Measurements from ENCODE around the gene MBD5. TPM values are rescaled to one million over a fixed set of nuclear protein-coding genes. Genes with fewer than 3 reads are reported as not detected.
"Not testable (repeated sequence)": the region's sequence is repeated elsewhere in the genome, so short reads cannot be mapped to it uniquely, and the experiment has no call there.

Gene MBD5
- total RNA-seq: 25.0 and 28.0 TPM in 2 replicates

GRCh38 chr2:148021059-148021861 lies at the start of gene MBD5:
MBD5 (plus strand) TSS chr2:148021091.
- H3K4me1 Mint-ChIP-seq (ENCODE audit: low read depth): peaks cover 50% of the 10 kb centered on the region

GRCh38 chr2:147976102-147976501 lies 44.8 kb upstream of the MBD5 start:
- DNase-seq (ENCODE audit: low spot score): no peak
- intact Hi-C loops (cut with micrococcal nuclease): no loop called here
- Mint-ChIP-seq H3K27me3 (ENCODE audit: low read depth) (no peaks in the 10 kb centered on the region), H3K36me3 (ENCODE audit: low read depth) (peaks cover 4% of the 10 kb centered on the region), H3K9me3 (no peaks in the 10 kb centered on the region), H3K27ac (no peak overlapping the region), H3K4me1 (ENCODE audit: low read depth) (peaks cover 7% of the 10 kb centered on the region), H3K4me3 (ENCODE audit: low read depth) (no peak overlapping the region)

More at GRCh38 chr2:148021059-148021861, at the start of gene MBD5:
- intact Hi-C loops (cut with micrococcal nuclease): loop anchor here (2.0 to 10.0 kb wide), 6 partner anchors 179 to 1566 kb away; partner anchors contain the start of gene MMADHC
- Mint-ChIP-seq H3K36me3 (ENCODE audit: low read depth) (no peaks in the 10 kb centered on the region), H3K27me3 (ENCODE audit: low read depth) (no peaks in the 10 kb centered on the region), H3K27ac (peak within 1 kb of the TSS; percentile 93), H3K9me3 (no peaks in the 10 kb centered on the region), H3K4me3 (ENCODE audit: low read depth) (peak within 1 kb of the TSS; percentile 100)
- DNase-seq (ENCODE audit: low spot score): peak; percentile 55

GRCh38 chr2:147977679-147978078 lies 43.2 kb upstream of the MBD5 start:
- Mint-ChIP-seq H3K9me3 (no peaks in the 10 kb centered on the region), H3K27me3 (ENCODE audit: low read depth) (no peaks in the 10 kb centered on the region), H3K4me1 (ENCODE audit: low read depth) (peaks cover 8% of the 10 kb centered on the region), H3K36me3 (ENCODE audit: low read depth) (peaks cover 3% of the 10 kb centered on the region), H3K4me3 (ENCODE audit: low read depth) (no peak overlapping the region), H3K27ac (no peak overlapping the region)
- DNase-seq (ENCODE audit: low spot score): no peak
- intact Hi-C loops (cut with micrococcal nuclease): no loop called here

- H3K27me3 Mint-ChIP-seq (ENCODE audit: low read depth): no peaks in the 10 kb centered on the region
- no peaks in the 10 kb centered on the region for H3K36me3 Mint-ChIP-seq (ENCODE audit: low read depth)
- H3K4me3 Mint-ChIP-seq (ENCODE audit: low read depth): no peak overlapping the region
- no peak overlapping the region for H3K27ac Mint-ChIP-seq
- peaks cover 14% of the 10 kb centered on the region for H3K4me1 Mint-ChIP-seq (ENCODE audit: low read depth)
- no peak for DNase-seq (ENCODE audit: low spot score)
- intact Hi-C loops (cut with micrococcal nuclease): no loop called here
- H3K9me3 Mint-ChIP-seq: no peaks in the 10 kb centered on the region
Observed at GRCh38 chr2:147980940-147981528, 39.9 kb upstream of the MBD5 start.

- intact Hi-C loops (cut with micrococcal nuclease): no loop called here
- peaks cover 1% of the 10 kb centered on the region for H3K36me3 Mint-ChIP-seq (ENCODE audit: low read depth)
- H3K9me3 Mint-ChIP-seq: peaks cover 1% of the 10 kb centered on the region
- no peak for DNase-seq (ENCODE audit: low spot score)
- peaks cover 8% of the 10 kb centered on the region for H3K4me1 Mint-ChIP-seq (ENCODE audit: low read depth)
- H3K4me3 Mint-ChIP-seq (ENCODE audit: low read depth): no peak overlapping the region
- no peak overlapping the region for H3K27ac Mint-ChIP-seq
- H3K27me3 Mint-ChIP-seq (ENCODE audit: low read depth): no peaks in the 10 kb centered on the region
Observed at GRCh38 chr2:147989102-147989501, 31.8 kb upstream of the MBD5 start.

GRCh38 chr2:147989809-147990403 lies 31.0 kb upstream of the MBD5 start:
- no peaks in the 10 kb centered on the region for H3K27me3 Mint-ChIP-seq (ENCODE audit: low read depth)
- no peak for DNase-seq (ENCODE audit: low spot score)
- intact Hi-C loops (cut with micrococcal nuclease): loop anchor here (1.0 kb wide), 2 partner anchors 211 to 519 kb away; no protein-coding TSS in a partner anchor
- no peak overlapping the region for H3K4me3 Mint-ChIP-seq (ENCODE audit: low read depth)
- H3K27ac Mint-ChIP-seq: no peak overlapping the region
- peaks cover 7% of the 10 kb centered on the region for H3K36me3 Mint-ChIP-seq (ENCODE audit: low read depth)
- H3K4me1 Mint-ChIP-seq (ENCODE audit: low read depth): peaks cover 8% of the 10 kb centered on the region
- peaks cover 4% of the 10 kb centered on the region for H3K9me3 Mint-ChIP-seq

GRCh38 chr2:147994965-147995364 lies 25.9 kb upstream of the MBD5 start:
- peaks cover 12% of the 10 kb centered on the region for H3K4me1 Mint-ChIP-seq (ENCODE audit: low read depth)
- H3K27ac Mint-ChIP-seq; intact Hi-C loops (cut with micrococcal nuclease): not testable (repeated sequence)

GRCh38 chr2:147996828-147997227 lies 24.1 kb upstream of the MBD5 start:
- no peak overlapping the region for H3K27ac Mint-ChIP-seq
- peaks cover 15% of the 10 kb centered on the region for H3K9me3 Mint-ChIP-seq
- H3K36me3 Mint-ChIP-seq (ENCODE audit: low read depth): peaks cover 29% of the 10 kb centered on the region
- peaks cover 16% of the 10 kb centered on the region for H3K4me1 Mint-ChIP-seq (ENCODE audit: low read depth)
- intact Hi-C loops (cut with micrococcal nuclease): no loop called here
- no peak overlapping the region for H3K4me3 Mint-ChIP-seq (ENCODE audit: low read depth)
- DNase-seq (ENCODE audit: low spot score): no peak
- H3K27me3 Mint-ChIP-seq (ENCODE audit: low read depth): no peaks in the 10 kb centered on the region

More at GRCh38 chr2:147994965-147995364, 25.9 kb upstream of the MBD5 start:
- H3K36me3 Mint-ChIP-seq (ENCODE audit: low read depth): peaks cover 24% of the 10 kb centered on the region
- not testable (repeated sequence) for DNase-seq (ENCODE audit: low spot score); H3K4me3 Mint-ChIP-seq (ENCODE audit: low read depth); H3K27me3 Mint-ChIP-seq (ENCODE audit: low read depth)
- H3K9me3 Mint-ChIP-seq: peaks cover 11% of the 10 kb centered on the region

- H3K36me3 Mint-ChIP-seq (ENCODE audit: low read depth): peaks cover 40% of the 10 kb centered on the region
- H3K27ac Mint-ChIP-seq: no peak overlapping the region
- H3K9me3 Mint-ChIP-seq: peaks cover 29% of the 10 kb centered on the region
- intact Hi-C loops (cut with micrococcal nuclease): no loop called here
- DNase-seq (ENCODE audit: low spot score): no peak
- peaks cover 12% of the 10 kb centered on the region for H3K4me1 Mint-ChIP-seq (ENCODE audit: low read depth)
- H3K4me3 Mint-ChIP-seq (ENCODE audit: low read depth): no peak overlapping the region
- H3K27me3 Mint-ChIP-seq (ENCODE audit: low read depth): no peaks in the 10 kb centered on the region
Observed at GRCh38 chr2:147998203-147998602, 22.7 kb upstream of the MBD5 start.

GRCh38 chr2:147999126-147999525 lies 21.8 kb upstream of the MBD5 start:
- Mint-ChIP-seq H3K4me1 (ENCODE audit: low read depth) (peaks cover 12% of the 10 kb centered on the region), H3K36me3 (ENCODE audit: low read depth) (peaks cover 46% of the 10 kb centered on the region), H3K27me3 (ENCODE audit: low read depth) (no peaks in the 10 kb centered on the region), H3K9me3 (peaks cover 36% of the 10 kb centered on the region), H3K27ac (no peak overlapping the region), H3K4me3 (ENCODE audit: low read depth) (no peak overlapping the region)
- intact Hi-C loops (cut with micrococcal nuclease): no loop called here
- DNase-seq (ENCODE audit: low spot score): no peak

GRCh38 chr2:148000095-148000494 lies 20.8 kb upstream of the MBD5 start:
- Mint-ChIP-seq H3K4me3 (ENCODE audit: low read depth) (no peak overlapping the region), H3K27me3 (ENCODE audit: low read depth) (no peaks in the 10 kb centered on the region), H3K27ac (no peak overlapping the region), H3K4me1 (ENCODE audit: low read depth) (peaks cover 15% of the 10 kb centered on the region), H3K36me3 (ENCODE audit: low read depth) (peaks cover 41% of the 10 kb centered on the region), H3K9me3 (peaks cover 38% of the 10 kb centered on the region)
- intact Hi-C loops (cut with micrococcal nuclease): no loop called here
- no peak for DNase-seq (ENCODE audit: low spot score)

GRCh38 chr2:148002420-148002819 lies 18.5 kb upstream of the MBD5 start:
- H3K27ac Mint-ChIP-seq; H3K4me3 Mint-ChIP-seq (ENCODE audit: low read depth); H3K27me3 Mint-ChIP-seq (ENCODE audit: low read depth); DNase-seq (ENCODE audit: low spot score); intact Hi-C loops (cut with micrococcal nuclease): not testable (repeated sequence)
- peaks cover 42% of the 10 kb centered on the region for H3K36me3 Mint-ChIP-seq (ENCODE audit: low read depth)
- H3K9me3 Mint-ChIP-seq: peaks cover 39% of the 10 kb centered on the region
- H3K4me1 Mint-ChIP-seq (ENCODE audit: low read depth): peaks cover 15% of the 10 kb centered on the region

Data from activated T-helper 2 cell treated with anti-CD3 and anti-CD28 coated beads, Interferon-gamma antibody, Interleukin-2, Interleukin-4, amounts not matched to agents 10 μg/mL and 5 μg/mL and 100 μg/mL, durations not matched to agents 14 hours and 24 hours and 36 hours (primary cell).